Measurements from ENCODE around the gene SLC18A3.

Gene SLC18A3

DNA sequence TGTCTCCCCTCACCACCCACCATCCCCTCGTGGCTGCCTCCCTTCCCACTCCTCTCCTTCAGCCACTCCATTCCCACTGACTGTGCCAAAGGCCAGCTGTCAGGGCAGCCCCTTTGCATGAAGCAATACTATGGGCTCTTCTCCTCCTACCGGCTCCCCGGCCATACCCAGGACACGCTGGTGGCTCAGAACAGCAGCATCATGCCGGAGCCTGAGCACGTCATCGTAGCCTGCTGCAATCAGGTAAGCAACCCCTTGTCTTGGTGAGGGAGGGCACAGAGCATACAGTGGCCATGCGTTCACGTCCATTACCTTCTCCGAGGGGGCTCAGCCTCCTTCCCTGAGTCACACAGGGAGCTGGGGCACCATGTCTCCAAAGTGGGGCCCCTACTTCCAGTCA lies 15.3 kb downstream of the SLC18A3 start:
- TF ChIP-seq, protein P1, sequence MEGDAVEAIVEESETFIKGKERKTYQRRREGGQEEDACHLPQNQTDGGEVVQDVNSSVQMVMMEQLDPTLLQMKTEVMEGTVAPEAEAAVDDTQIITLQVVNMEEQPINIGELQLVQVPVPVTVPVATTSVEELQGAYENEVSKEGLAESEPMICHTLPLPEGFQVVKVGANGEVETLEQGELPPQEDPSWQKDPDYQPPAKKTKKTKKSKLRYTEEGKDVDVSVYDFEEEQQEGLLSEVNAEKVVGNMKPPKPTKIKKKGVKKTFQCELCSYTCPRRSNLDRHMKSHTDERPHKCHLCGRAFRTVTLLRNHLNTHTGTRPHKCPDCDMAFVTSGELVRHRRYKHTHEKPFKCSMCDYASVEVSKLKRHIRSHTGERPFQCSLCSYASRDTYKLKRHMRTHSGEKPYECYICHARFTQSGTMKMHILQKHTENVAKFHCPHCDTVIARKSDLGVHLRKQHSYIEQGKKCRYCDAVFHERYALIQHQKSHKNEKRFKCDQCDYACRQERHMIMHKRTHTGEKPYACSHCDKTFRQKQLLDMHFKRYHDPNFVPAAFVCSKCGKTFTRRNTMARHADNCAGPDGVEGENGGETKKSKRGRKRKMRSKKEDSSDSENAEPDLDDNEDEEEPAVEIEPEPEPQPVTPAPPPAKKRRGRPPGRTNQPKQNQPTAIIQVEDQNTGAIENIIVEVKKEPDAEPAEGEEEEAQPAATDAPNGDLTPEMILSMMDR (IDR thresholded peaks at IDR 0.05; ENCODE audit: low read length, missing control alignments): no peak
- DNase-seq (ENCODE audit: low read depth): no peak
- H3K4me3 ChIP-seq (replicated peaks; ENCODE audit: low read depth, low read length): no peak overlapping the region

DNA sequence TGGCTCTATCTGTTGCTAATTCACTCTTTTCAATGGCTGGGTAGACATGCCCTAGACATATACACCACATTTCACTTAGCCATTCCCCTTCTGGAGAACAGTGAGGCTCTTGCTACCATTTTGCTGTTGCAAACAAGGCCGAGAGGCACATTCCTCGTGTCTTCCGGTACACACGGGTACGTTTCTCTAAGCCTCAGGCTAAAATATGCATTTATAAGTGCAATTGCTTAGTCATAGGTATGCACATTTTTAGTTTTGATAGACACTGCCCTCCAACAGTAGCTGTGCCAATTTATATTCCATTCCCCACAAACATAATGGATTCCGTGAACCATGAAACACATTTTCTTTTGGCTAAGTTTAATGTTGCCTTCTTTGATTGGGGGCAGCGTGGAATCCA lies 16.9 kb downstream of the SLC18A3 start:
- TF ChIP-seq, protein P1 (IDR thresholded peaks at IDR 0.05; ENCODE audit: low read length, missing control alignments): no peak
- no peak overlapping the region for H3K4me3 ChIP-seq (replicated peaks; ENCODE audit: low read depth, low read length)
- no peak for DNase-seq (ENCODE audit: low read depth)

DNA sequence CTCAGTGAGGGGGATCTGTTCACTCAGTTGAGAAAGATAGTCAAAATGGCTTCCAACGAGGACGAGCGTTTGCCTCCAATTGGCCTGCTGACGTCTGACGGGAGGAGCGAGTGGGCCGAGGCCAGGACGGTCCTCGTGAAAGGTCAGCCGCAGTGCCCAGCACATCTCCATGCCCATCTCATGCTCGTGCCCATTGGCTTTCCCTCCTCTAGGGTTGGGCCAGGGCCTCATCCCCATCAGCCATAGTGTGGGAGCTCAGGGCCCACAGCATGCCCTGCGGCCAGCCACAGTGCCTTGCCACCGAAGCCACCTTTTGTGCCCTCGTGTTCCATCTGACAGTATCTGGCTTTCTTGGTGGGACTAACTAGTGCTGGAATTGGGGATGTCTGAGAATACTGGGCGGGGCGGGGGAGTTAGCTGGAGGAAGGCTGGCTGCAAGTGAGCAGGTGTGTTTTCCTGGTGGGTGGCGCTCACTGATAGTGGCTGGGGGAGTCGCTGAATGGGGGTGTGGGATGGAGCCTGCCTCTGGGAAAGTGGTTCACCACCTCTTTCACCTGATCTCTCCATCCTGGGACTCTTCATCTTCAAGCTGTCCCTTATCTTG lies 17.6 kb downstream of the SLC18A3 start:
- TF ChIP-seq, protein P1 (IDR thresholded peaks at IDR 0.05; ENCODE audit: low read length, missing control alignments): no peak
- DNase-seq (ENCODE audit: low read depth): no peak
- no peak overlapping the region for H3K4me3 ChIP-seq (replicated peaks; ENCODE audit: low read depth, low read length)

DNA sequence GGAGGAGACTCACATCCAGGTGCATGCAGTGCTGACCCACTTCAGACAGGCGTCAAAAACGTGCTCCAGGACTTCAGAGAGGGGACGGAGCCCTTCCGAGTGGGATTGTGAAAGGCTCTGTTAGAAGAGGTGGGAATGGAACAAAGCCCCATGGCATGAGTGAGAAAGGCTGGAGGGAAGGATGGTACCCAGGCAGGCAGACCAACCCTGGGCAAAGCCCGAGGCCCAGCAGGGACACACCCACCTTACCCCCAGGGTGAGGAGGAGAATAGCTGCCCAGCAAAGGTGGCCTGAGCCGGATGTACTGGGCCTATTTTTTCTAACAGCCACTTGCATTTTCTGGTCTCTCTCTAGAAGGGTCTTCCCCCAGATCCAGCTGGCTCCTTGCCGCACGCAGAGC lies 18.5 kb downstream of the SLC18A3 start:
- TF ChIP-seq, protein P1 (IDR thresholded peaks at IDR 0.05; ENCODE audit: low read length, missing control alignments): no peak
- H3K4me3 ChIP-seq (replicated peaks; ENCODE audit: low read depth, low read length): no peak overlapping the region
- no peak for DNase-seq (ENCODE audit: low read depth)

DNA sequence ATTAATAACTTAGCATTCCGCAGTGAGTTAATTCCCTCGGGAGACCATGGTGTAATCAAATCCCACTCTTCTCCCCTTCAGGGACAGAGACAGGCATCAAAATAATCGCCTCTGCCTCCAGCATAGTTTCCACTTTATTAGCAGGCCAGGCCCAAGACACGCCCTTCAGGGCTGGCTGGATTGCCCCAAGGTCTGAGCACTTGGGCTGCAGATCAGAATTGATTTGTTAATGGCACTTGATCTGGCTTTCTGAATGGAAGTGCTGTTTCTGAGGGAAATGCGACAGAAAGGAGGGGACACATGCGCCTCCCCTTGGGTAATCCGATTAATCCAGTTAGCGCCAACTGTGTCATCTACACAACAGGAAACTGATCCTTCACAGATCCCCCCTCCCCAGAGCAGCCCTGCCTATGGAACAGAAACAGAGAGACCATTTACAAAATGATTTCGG lies 19.3 kb downstream of the SLC18A3 start:
- TF ChIP-seq, protein P1 (IDR thresholded peaks at IDR 0.05; ENCODE audit: low read length, missing control alignments): no peak
- DNase-seq (ENCODE audit: low read depth): no peak
- H3K4me3 ChIP-seq (replicated peaks; ENCODE audit: low read depth, low read length): no peak overlapping the region

DNA sequence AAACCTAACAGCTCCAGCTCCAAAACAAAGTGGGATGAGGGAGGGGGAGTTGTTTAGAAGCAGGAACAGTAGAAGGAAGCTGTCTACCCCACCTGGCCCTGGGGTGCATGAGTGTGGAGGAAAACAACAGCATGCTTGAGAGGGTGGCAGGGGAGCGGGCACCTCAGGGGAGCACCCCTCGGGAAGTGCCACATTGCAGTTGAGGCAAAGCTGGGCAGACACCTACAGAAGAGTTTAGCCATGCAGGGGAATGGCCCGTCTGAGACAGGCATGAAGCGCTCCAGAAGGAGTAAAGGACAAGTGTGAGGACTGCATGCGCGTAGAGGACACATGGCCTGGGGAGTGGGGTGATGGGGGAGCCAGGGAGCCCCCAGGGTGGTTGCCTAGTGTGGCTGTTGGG lies 21.9 kb downstream of the SLC18A3 start:
- no peak for DNase-seq (ENCODE audit: low read depth)
- TF ChIP-seq, protein P1 (IDR thresholded peaks at IDR 0.05; ENCODE audit: low read length, missing control alignments): no peak
- no peak overlapping the region for H3K4me3 ChIP-seq (replicated peaks; ENCODE audit: low read depth, low read length)
